HCEC 1CT (cell line): ENCODE data around the gene RBM39.

ENCODE experiments used
- DNase-seq: peaks from one replicate; pipeline ENCODE4 v3.0.0-alpha.2; 2017

The RBM39 gene

GRCh38 chr20:35665949-35666288, 76.1 kb downstream of the RBM39 start:
- DNase-seq = no peak

GRCh38 chr20:35664466-35665206, 77.4 kb downstream of the RBM39 start, which contains the start of the genes CPNE1 and RBM12:
Gene CPNE1 (minus strand): TSS chr20:35664900. CDS start chr20:35632923, 31,977 bp downstream.
Gene RBM12 (minus strand): TSS chr20:35664900. CDS start chr20:35655322, 9,578 bp downstream.
- DNase-seq = peak; percentile 93

DNA sequence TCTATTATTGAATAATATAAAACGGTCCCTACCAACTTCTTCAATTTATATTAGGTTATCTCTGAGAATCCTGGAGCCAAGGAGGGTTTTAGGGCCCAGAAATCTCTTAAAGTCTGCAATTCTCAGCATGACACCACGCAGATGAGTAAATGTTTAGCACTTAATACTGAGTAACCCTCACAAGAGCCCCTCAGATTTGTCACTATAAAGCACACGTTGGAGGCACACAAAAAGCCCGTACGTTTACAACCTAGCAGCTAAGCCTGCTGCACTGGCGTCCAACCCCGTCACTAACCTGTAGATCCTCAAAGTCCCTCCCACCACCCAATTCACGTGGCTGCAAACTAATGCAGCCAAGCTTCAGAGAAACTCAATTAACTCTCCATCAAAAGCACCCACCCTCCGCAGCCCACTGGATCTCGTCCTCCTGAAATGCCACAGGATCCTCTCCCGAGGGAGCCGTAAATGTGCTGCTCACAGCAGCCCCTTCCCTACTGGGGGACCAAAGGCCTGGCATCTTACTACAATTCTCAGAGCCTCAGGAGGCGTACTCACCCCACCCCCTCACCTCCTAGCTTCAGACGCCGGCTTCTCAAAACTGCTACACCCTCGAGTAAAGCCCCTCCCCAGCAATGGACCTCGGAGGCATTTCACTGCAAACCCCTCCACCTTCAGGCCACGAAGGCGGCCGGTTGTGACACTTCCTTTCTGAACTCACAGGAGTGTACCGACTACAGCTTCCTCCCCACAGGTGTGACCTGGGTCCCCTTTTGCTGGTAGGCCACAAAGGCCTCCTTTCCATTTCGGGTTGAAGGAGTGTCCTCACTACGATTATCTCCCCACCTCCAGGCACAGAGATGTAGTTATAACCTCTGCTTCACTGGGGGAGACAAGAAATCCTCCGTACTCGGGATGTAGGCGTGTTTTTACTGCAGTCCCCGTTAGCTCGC, 78.3 kb downstream of the RBM39 start:
- peak; percentile 31 for DNase-seq

DNA sequence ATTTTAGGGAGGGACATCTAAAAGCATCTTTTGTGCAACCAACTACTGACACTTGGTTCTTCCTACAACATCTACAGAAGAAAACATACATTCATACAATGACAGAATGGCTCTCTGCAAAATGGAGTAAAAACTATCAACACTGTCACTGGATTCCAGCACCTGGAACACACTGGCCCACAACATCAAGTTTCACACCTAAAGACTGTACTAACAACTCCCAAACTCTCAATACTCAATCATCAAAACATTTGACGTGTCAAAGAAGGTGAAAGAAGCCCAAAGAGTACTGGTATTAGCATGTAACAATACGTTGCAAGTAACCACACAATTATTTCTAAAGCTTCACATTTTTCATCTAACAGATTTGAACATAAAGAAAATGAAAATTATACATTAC, 79.5 kb downstream of the RBM39 start:
- no peak for DNase-seq

- DNase-seq = no peak
These were observed 80.2 kb downstream of the RBM39 start for GRCh38 chr20:35661908-35662307.

- DNase-seq = peak; percentile 27
These were observed 81.0 kb downstream of the RBM39 start for GRCh38 chr20:35661053-35661452.

- DNase-seq = no peak
These were observed 81.7 kb downstream of the RBM39 start for GRCh38 chr20:35660122-35660937.

DNA sequence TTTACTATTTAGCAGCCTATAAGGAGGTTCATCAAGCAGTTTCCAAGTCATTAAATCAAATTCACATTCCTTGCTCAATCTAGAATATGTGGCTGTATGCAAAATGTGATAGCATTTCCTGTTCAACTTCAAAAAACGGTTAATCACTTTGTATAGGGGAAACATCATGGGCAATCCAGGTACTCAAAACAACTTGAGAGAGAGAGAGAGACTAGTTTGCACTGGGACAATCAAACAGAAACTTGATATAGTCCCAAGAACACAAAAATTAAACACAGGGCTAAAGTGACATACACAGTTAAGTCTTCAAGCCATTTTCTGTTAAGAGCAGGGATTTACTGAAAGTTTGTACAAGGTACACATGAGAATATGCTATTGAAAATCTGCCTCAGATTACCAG, 84.8 kb downstream of the RBM39 start:
- no peak for DNase-seq

- DNase-seq = no peak
These were observed 87.6 kb downstream of the RBM39 start for GRCh38 chr20:35654415-35654814.

DNA sequence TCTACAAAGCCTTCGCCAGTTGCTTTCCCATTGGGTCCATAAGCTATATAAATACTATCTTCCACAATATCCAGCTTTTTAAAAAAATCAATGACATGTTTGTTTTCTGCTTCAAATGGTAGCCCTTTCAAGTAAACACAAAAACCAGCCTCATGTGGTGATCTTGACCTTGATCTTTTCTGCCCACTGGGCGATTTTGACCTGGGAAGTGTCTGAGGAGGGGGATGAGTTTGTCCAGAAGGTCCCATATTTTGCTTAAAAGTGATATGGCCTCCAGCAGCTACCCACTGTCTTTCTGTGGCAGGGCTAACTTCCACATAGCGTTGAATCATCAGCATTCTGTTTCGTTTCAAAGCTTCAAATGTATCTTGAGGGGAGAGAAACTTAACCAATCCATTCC, 88.2 kb downstream of the RBM39 start:
- DNase-seq = no peak
